ENCODE results near the gene ADGRB2.

Gene ADGRB2

DNA sequence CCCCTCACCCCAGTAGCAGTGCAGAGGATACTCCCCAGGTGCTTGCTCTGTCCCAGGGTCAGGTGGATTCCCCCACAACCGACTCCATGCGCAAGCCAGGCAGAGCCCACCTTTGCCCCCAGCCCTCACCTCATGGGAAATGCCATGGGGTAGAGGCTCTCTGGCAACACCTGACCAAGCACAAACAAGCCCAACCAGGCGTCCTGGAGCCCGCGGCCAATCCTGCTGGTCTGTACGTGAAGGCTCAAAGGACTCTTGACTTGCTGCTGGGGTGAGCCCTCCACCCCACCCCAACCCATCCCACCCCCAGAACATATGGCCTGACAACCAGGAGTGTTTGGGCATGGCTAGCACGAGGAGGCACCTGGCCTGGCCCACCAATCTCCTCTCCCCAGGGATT lies 1.8 kb downstream of the ADGRB2 start:
- no peak for DNase-seq

DNA sequence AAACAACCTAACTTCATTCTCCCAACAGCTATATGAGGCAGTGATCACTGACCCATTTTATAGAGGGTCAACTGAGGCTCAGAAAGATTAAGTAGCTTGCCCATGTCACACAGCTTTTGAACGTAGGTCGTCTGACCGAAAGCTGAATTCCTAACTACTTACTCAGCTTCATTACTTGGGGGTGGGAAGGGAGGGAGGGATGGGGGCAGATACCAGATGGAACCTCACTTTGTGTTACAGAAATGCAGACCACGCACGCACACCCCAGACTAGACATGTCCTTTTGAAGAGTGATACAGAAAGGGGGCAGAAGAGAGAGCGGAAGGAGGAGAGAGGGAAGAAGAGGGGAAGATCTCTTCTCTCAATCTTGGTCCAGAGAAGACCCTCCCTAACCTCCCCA lies 2.3 kb downstream of the ADGRB2 start:
- no peak for DNase-seq

DNA sequence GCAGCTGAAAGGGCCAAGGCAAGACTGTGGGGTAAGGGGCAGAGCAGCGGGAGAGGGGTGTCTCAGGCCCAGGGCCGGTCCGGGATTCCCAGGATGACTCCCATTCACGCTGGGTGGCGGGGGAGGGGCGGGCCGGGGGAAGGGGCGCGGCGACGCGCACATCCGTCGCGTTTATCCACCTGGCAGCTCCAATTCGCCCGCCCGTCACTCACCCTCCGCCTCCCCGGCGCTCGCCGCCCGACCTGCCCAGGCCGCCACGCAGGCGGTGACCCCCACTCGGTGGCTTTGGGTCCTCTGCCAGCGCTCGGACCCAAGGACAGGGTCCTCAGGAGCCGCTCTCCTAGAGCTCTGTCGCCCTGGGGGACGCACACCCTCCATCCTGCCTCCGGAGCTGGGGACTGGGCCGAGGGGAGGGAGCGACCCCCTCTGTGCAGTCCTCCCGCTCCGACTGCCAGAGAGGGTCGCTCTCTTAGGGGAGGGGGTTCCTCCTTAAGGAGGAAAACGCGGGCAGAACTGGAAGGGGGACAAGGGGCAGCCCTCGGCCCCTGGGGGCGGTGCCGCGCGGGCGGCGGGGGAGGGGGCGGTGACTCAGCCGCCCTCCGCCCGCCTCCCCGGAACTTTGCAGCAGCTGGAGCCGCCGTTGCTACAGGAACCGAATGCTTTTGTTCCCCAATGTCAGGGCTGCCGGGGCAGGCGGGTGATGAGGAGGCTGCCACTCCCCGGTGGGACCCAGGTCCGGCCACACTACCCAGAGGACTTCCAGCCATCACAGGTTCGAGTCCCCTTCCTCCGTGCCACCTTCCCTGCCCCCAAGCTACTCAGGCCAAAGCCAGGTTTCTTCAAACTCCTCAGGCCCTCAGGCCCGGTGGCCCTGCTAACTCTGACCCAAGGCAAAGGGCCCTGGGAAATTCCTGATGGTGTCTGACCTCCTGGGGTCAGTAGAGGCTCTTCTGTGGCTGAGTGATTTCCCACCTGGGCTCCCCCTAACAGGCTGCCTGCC lies 3.4 kb downstream of the ADGRB2 start:
- peak; percentile 72 to 77 for DNase-seq

GRCh38 chr1:31759298-31760023 lies 4.7 kb downstream of the ADGRB2 start:
- DNase-seq = no peak

GRCh38 chr1:31758823-31759222 lies 5.3 kb downstream of the ADGRB2 start:
- DNase-seq = no peak

- DNase-seq = no peak
These were observed 6.2 kb downstream of the ADGRB2 start for GRCh38 chr1:31757989-31758388.

DNA sequence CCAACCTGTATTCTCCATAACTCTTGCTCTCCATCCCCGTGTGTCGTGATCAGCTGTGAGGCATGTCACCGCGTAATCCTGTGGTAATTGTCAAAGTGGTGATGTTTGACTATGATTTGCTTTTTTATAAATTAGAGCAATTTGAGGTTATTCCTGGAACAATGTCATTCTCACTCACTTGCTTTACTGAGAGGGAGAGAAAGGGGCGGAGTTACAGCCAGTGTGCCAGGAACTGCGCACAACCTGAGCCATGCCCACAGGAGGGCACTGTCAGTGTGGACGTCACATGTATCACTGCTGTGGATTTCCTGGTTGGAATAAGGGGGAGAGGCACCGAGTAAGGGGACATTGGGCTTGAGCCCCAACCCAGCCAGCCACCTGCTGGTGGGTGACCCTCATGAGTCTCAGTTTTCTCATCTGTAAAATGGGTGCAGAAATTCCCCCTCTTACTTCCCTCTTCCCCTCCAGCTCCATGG lies 6.9 kb downstream of the ADGRB2 start:
- DNase-seq = no peak

DNA sequence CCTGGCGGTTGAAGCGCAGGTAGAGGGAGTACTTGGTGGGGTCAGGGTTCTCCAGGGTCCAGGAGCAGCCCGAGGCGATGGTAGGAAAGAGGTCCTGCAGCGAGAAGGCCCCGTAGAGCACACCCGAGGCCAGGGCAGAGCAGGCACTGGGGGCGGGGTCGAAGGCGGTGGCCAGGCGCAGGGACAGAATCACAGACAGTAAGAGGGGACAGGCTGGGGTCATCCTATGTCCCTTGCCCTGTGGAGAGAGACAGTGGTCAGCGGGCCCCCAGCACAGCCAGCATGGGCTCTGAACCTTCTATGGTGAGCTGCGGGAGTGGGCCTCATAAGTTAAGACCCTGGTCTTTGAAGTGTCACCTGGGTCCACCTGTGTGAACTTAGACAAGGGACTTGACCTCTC lies 7.6 kb downstream of the ADGRB2 start:
- no peak for DNase-seq

- DNase-seq = no peak
These were observed 8.2 kb downstream of the ADGRB2 start for GRCh38 chr1:31755850-31756492.

DNA sequence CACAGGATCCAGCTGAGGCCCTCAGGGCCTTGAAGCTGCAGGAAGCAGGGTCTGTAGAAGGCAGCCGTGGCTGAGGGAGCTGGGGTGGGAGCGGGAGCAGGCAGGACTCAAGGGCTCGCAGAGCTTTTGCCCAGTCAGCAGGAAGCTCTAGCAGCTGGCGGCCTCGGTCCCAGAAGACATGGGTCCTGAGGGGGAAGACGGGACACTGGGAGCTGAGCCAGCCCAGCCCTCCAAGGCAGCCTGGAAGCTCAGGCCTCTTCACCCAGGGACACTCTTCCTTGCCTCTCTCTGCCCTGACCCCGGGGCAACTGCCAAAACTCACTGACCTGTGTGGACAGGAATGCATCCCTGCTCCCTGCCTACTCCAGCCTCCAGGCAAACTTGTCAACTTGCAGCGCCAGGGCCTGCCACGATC lies 8.9 kb downstream of the ADGRB2 start:
- no peak for DNase-seq

DNA sequence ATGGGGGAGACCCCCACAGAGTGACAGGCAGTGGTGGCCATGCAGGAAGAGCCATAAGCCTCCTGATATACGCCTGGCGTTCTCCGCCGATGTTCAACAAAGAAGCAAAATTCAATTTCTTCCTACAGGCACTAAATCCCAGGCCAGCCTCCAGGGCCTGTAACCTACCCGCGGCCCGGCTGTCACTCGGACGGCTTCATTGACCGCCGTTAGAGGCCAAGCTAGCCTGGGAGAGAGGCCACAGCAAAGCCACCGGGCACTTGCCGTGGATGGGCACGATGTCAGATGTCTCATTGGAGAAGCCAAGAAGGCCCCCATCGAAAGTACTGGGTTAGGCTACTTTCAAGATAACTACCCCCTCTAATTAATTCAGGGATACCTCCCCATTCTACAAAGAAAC lies 9.7 kb downstream of the ADGRB2 start:
- no peak for DNase-seq

DNA sequence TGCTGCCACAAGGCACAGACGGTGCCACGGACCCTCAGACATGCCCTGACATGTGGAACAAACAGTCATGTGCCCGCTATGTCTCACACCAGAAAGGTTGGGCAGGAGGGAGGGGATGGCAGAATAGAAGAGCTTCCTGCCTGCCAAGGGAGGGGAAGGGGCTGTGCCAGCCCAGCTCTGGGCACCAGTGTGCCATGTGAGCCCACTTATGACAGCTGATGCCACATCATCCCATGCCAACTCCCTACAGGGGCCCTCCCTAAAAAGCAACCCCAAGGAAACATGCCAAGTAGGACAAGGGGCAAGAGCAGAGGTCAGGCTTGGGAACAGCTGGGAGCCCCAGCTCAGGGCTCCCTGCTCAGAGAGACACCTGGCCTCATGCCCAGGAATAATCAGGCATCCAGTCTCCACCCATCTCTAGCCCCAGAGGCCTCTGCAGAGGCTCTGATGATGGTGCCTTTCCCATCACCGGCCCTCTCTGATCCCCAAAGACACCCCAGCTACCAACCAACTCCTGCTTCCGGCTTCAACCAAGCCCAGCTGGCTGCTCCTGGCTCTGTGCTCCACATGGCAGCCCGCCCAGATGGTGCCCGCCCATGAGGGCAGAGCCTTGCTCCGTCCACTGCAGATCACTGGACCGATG lies 10.3 kb downstream of the ADGRB2 start:
- DNase-seq = no peak

DNA sequence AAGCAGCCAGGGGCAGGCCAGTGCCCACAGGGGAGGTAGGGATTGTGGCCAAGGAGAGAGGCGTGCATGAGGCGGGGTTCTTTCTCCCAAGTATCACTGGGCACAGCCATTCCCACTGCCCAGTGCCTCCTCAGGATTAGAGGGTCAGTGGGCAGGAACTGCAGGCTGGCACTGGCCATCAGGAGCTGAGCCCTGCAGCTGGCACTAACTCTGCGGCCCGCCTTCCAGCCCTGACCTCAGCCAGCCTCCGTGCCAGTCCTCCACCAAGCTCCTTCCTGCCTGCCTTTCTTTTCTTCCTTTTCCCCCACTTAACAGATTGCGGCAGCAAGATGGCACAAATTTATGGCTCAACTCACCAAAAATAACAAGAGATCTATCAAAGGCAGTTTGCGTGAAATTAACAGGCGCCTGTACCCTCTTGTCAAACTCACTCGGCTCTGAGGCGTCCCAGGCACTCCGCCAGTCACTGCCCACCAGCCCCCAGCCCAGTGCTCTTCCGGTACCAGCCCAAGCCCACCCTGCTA lies 11.1 kb downstream of the ADGRB2 start:
- DNase-seq = no peak

DNA sequence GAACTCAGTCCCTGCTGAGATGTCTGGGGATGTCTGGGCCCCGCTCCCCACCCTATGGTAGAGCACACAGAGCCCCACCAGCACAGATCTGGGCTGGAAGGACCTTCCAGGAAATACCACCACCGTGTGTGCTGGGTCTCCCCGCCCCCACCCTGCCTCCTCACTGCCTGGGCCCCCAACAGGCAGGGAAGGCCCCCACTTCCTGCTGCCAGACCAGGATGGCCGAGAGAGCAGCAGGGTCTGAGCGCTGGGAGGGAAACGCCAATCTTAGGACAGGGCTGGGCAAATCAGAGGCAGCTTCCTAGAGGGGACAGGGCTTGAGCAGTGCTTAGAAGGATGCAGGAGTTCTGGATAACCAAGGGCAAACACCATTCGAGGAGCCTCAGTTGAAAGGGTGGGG lies 11.9 kb downstream of the ADGRB2 start:
- DNase-seq = no peak

GRCh38 chr1:31751822-31752241 lies 12.3 kb downstream of the ADGRB2 start:
- DNase-seq = no peak

DNA sequence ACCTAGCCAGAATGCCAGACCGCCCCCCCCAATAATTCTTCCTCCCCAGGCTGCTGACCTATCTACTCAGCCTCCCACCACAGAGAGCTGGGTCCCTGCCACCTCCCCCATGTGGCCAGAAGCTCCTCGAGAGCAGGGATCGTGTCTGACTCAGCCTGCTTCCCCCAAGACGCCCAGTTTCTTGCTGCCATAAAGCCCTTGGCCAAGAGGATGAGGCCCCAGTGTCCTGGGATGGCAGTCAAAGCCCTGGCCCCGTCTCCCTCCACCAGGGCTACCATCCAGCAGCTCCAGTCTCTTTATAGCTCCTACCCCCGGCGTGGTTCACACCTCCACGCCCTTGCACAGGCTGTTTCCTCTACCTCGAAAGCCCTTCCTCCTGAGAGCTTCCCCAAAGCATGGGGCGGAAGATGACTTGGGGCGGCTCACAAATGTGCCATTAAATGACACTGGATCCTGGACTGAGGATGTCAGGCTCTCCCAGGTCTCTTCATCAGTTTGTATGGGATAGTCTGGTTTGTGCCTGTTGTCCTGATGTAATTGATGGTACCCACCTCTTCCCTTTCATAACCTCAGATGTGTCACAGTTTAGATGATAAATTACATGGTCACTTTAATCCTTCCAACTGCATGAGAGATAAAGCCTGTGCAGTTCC lies 13.2 kb downstream of the ADGRB2 start:
- peak; percentile 41 to 53 for DNase-seq

- no peak for DNase-seq
These were observed 14.1 kb downstream of the ADGRB2 start for GRCh38 chr1:31749785-31750735.

GRCh38 chr1:31748365-31748764 lies 15.8 kb downstream of the ADGRB2 start:
- no peak for DNase-seq

- DNase-seq = no peak
These were observed 16.8 kb downstream of the ADGRB2 start for GRCh38 chr1:31747304-31747703.

GRCh38 chr1:31746687-31747086 lies 17.5 kb downstream of the ADGRB2 start:
- no peak for DNase-seq
